ENCODE measurements around the gene LRRFIP1.
"Not testable (repeated sequence)": the region's sequence is repeated elsewhere in the genome, so short reads cannot be mapped to it uniquely, and the experiment has no call there.

Gene LRRFIP1

GRCh38 chr2:237766340-237766739 lies 139.0 kb downstream of the LRRFIP1 start:
- no peak for TF ChIP-seq CTCF (IDR thresholded peaks at IDR 0.05; ENCODE audit: borderline replicate concordance, control extremely low read depth, extremely low read depth, insufficient read depth, missing control alignments)
- DNase-seq (ENCODE audit: low spot score): no peak
- in situ Hi-C loops (cut with MboI; ENCODE audit: low sequenced_read_pairs, unreplicated experiment): no loop called here

GRCh38 chr2:237772513-237772912 lies 145.1 kb downstream of the LRRFIP1 start:
- DNase-seq (ENCODE audit: low spot score): no peak
- in situ Hi-C loops (cut with MboI; ENCODE audit: low sequenced_read_pairs, unreplicated experiment): no loop called here

GRCh38 chr2:237773826-237774225 lies 146.4 kb downstream of the LRRFIP1 start:
- in situ Hi-C loops (cut with MboI; ENCODE audit: low sequenced_read_pairs, unreplicated experiment): no loop called here
- DNase-seq (ENCODE audit: low spot score): no peak
- no peak for TF ChIP-seq CTCF (IDR thresholded peaks at IDR 0.05; ENCODE audit: borderline replicate concordance, control extremely low read depth, extremely low read depth, insufficient read depth, missing control alignments)

More at GRCh38 chr2:237772513-237772912, 145.1 kb downstream of the LRRFIP1 start:
- no peak for TF ChIP-seq CTCF (IDR thresholded peaks at IDR 0.05; ENCODE audit: borderline replicate concordance, control extremely low read depth, extremely low read depth, insufficient read depth, missing control alignments)

GRCh38 chr2:237774811-237775553 lies 147.6 kb downstream of the LRRFIP1 start:
- in situ Hi-C loops (cut with MboI; ENCODE audit: low sequenced_read_pairs, unreplicated experiment): no loop called here
- peak; percentile 73 for DNase-seq (ENCODE audit: low spot score)
- TF ChIP-seq CTCF (IDR thresholded peaks at IDR 0.05; ENCODE audit: borderline replicate concordance, control extremely low read depth, extremely low read depth, insufficient read depth, missing control alignments): peak; percentile 55

- TF ChIP-seq CTCF (IDR thresholded peaks at IDR 0.05; ENCODE audit: borderline replicate concordance, control extremely low read depth, extremely low read depth, insufficient read depth, missing control alignments): no peak
- DNase-seq (ENCODE audit: low spot score): no peak
- in situ Hi-C loops (cut with MboI; ENCODE audit: low sequenced_read_pairs, unreplicated experiment): no loop called here
Measured at GRCh38 chr2:237779521-237779920, 152.1 kb downstream of the LRRFIP1 start.

- no peak for DNase-seq (ENCODE audit: low spot score)
- TF ChIP-seq CTCF (IDR thresholded peaks at IDR 0.05; ENCODE audit: borderline replicate concordance, control extremely low read depth, extremely low read depth, insufficient read depth, missing control alignments): no peak
- in situ Hi-C loops (cut with MboI; ENCODE audit: low sequenced_read_pairs, unreplicated experiment): no loop called here
Measured at GRCh38 chr2:237782181-237782580, 154.8 kb downstream of the LRRFIP1 start.

GRCh38 chr2:237783678-237784077 lies 156.3 kb downstream of the LRRFIP1 start:
- DNase-seq (ENCODE audit: low spot score); in situ Hi-C loops (cut with MboI; ENCODE audit: low sequenced_read_pairs, unreplicated experiment): not testable (repeated sequence)
